HEK293 (cell line): ENCODE data around the gene TRPC6.

Experiments used
- CTCF ChIA-PET: fragments of 350-600 bp; formaldehyde crosslinking; extraction: SDS; loops from one replicate; lab custom pipeline; 2021; ENCODE audit warnings: antibody characterized with exemption; lab: Yijun Ruan, JAX
- POLR2A ChIA-PET: fragments of 300-600 bp; formaldehyde crosslinking; extraction: SDS; loops from one replicate; lab custom pipeline; 2020; ENCODE audit warnings: antibody characterized with exemption, inconsistent platforms; lab: Yijun Ruan, JAX
- H3K27ac ChIP-seq: fragments of 200-500 bp; sonication (Bioruptor generic); 2 replicates; pipeline ENCODE4 v1.5.1; 2014; ENCODE audit warnings: low read depth, low read length, control low read depth, inconsistent platforms; ENCODE audit errors: extremely low read depth
- H3K36me3 ChIP-seq, 2 experiments: fragments of 200-500 bp in 1 of 2; sonication (Bioruptor generic) in 1 of 2; 1 replicate in 1 of 2; 2 replicates in 1 of 2; pipeline ENCODE4 v1.5.1; 2014 to 2017; ENCODE audit warnings: inconsistent platforms in 2 of 2, low read length in 2 of 2; ENCODE audit not compliant: control insufficient read depth in 2 of 2, insufficient read depth in 1 of 2
- H3K4me1 ChIP-seq: fragments of 200-500 bp; sonication (Bioruptor generic); 2 replicates; pipeline ENCODE4 v1.5.1; 2014; ENCODE audit warnings: mild to moderate bottlenecking, low read length, inconsistent platforms; ENCODE audit not compliant: control insufficient read depth, insufficient read depth
- H3K4me3 ChIP-seq: 2 replicates; pipeline ENCODE4 v1.5.1; 2011; ENCODE audit warnings: low read depth, mild to moderate bottlenecking, control low read depth, low read length, moderate library complexity
- H3K9me3 ChIP-seq: fragments of 200-500 bp; sonication (Bioruptor generic); 2 replicates; pipeline ENCODE4 v1.5.1; 2014; ENCODE audit warnings: low read depth, low read length, inconsistent platforms; ENCODE audit not compliant: control insufficient read depth, insufficient read depth
- AEBP2 ChIP-seq: fragments of 450-650 bp; formaldehyde crosslinking; IDR thresholded peaks from 2 replicates; pipeline ENCODE4 v1.5.1; 2016; ENCODE audit warnings: missing biosample characterization, missing genetic modification characterization, borderline replicate concordance
- BCL6B ChIP-seq: fragments of 450-650 bp; formaldehyde crosslinking; IDR thresholded peaks from 2 replicates; pipeline ENCODE4 v1.5.1; 2017; ENCODE audit warnings: missing biosample characterization, missing genetic modification characterization
- EGR2 ChIP-seq: fragments of 450-650 bp; formaldehyde crosslinking; IDR thresholded peaks from 2 replicates; pipeline ENCODE4 v1.5.1; 2016; ENCODE audit warnings: low read depth, missing biosample characterization, missing genetic modification characterization
- HOXC10 ChIP-seq: sonication (generic); formaldehyde crosslinking; IDR thresholded peaks from 2 replicates; pipeline ENCODE4 v1.8.1; 2023; ENCODE audit warnings: mild to moderate bottlenecking, missing genetic modification reagents
- OSR2 ChIP-seq: fragments of 450-650 bp; formaldehyde crosslinking; IDR thresholded peaks from 2 replicates; pipeline ENCODE4 v1.5.1; 2016; ENCODE audit warnings: missing biosample characterization, missing genetic modification characterization
- PATZ1 ChIP-seq: fragments of 450-650 bp; formaldehyde crosslinking; IDR thresholded peaks from 2 replicates; pipeline ENCODE4 v1.5.1; 2016; ENCODE audit warnings: missing biosample characterization, missing genetic modification characterization
- SP2 ChIP-seq: fragments of 450-650 bp; formaldehyde crosslinking; IDR thresholded peaks from 2 replicates; pipeline ENCODE4 v1.5.1; 2016; ENCODE audit warnings: missing biosample characterization, missing genetic modification characterization
- YY2 ChIP-seq: fragments of 450-650 bp; formaldehyde crosslinking; IDR thresholded peaks from 2 replicates; pipeline ENCODE4 v1.5.1; 2016; ENCODE audit warnings: missing biosample characterization, missing genetic modification characterization
- ZBTB21 ChIP-seq: fragments of 450-650 bp; formaldehyde crosslinking; IDR thresholded peaks from 2 replicates; pipeline ENCODE4 v1.5.1; 2017; ENCODE audit warnings: missing biosample characterization, missing genetic modification characterization
- ZNF114 ChIP-seq: fragments of 450-650 bp; formaldehyde crosslinking; IDR thresholded peaks from 2 replicates; pipeline ENCODE4 v1.5.0; 2017; ENCODE audit warnings: missing biosample characterization, missing genetic modification characterization
- ZNF184 ChIP-seq: fragments of 450-650 bp; IDR thresholded peaks from 2 replicates; pipeline ENCODE4 v1.5.1; 2018; ENCODE audit warnings: missing biosample characterization, mild to moderate bottlenecking, missing genetic modification characterization
- ZNF19 ChIP-seq: fragments of 450-650 bp; formaldehyde crosslinking; IDR thresholded peaks from 2 replicates; pipeline ENCODE4; 2016; ENCODE audit warnings: missing biosample characterization, missing genetic modification characterization, low read depth
- ZNF2 ChIP-seq: fragments of 450-650 bp; formaldehyde crosslinking; IDR thresholded peaks from 2 replicates; pipeline ENCODE4 v1.5.1; 2016; ENCODE audit warnings: missing biosample characterization, missing genetic modification characterization
- ZNF248 ChIP-seq: fragments of 450-650 bp; formaldehyde crosslinking; IDR thresholded peaks from 2 replicates; pipeline ENCODE4 v1.5.1; 2017; ENCODE audit warnings: missing biosample characterization, missing genetic modification characterization
- ZNF416 ChIP-seq: fragments of 450-650 bp; formaldehyde crosslinking; IDR thresholded peaks from 2 replicates; pipeline ENCODE4 v1.5.1; 2016; ENCODE audit warnings: missing biosample characterization, missing genetic modification characterization
- ZNF514 ChIP-seq: fragments of 450-650 bp; formaldehyde crosslinking; IDR thresholded peaks from 2 replicates; pipeline ENCODE4 v1.5.1; 2016; ENCODE audit warnings: missing biosample characterization, missing genetic modification characterization
- ZNF621 ChIP-seq: fragments of 450-650 bp; formaldehyde crosslinking; IDR thresholded peaks from 2 replicates; pipeline ENCODE4 v1.5.1; 2017; ENCODE audit warnings: missing biosample characterization, missing genetic modification characterization
- ZNF623 ChIP-seq: fragments of 450-650 bp; formaldehyde crosslinking; IDR thresholded peaks from 2 replicates; pipeline ENCODE4 v1.5.1; 2016; ENCODE audit warnings: missing biosample characterization, missing genetic modification characterization
- ZNF654 ChIP-seq: fragments of 450-650 bp; formaldehyde crosslinking; IDR thresholded peaks from 2 replicates; pipeline ENCODE4 v1.5.1; 2016; ENCODE audit warnings: low read depth, missing biosample characterization, missing genetic modification characterization
- ZSCAN30 ChIP-seq: fragments of 450-650 bp; IDR thresholded peaks from 2 replicates; pipeline ENCODE4 v1.5.1; 2018; ENCODE audit warnings: missing biosample characterization, mild to moderate bottlenecking, missing genetic modification characterization, moderate library complexity
- ZSCAN4 ChIP-seq: fragments of 450-650 bp; formaldehyde crosslinking; IDR thresholded peaks from 2 replicates; pipeline ENCODE4 v1.5.1; 2017; ENCODE audit warnings: missing biosample characterization, missing genetic modification characterization
- ZSCAN5A ChIP-seq: fragments of 450-650 bp; formaldehyde crosslinking; IDR thresholded peaks from 2 replicates; pipeline ENCODE4 v1.5.1; 2016; ENCODE audit warnings: missing biosample characterization, missing genetic modification characterization

The TRPC6 gene

GRCh38 chr11:101612481-101612880, 28.7 kb upstream of the TRPC6 start:
- Histone ChIP-seq H3K4me1 (no peaks in the 10 kb centered on the region), H3K9me3 (no peaks in the 10 kb centered on the region), H3K36me3 (no peaks in the 10 kb centered on the region), H3K4me3 (no peak overlapping the region), H3K27ac (no peak overlapping the region)
- TF ChIP-seq ZNF621, result no peak
- TF ChIP-seq ZNF416 (tag by site-specific recombination), result no peak
- TF ChIP-seq OSR2 (tag by site-specific recombination), result no peak
- TF ChIP-seq ZSCAN4 (tag by site-specific recombination), result no peak
- TF ChIP-seq ZSCAN30 (tag by site-specific recombination), result no peak
- TF ChIP-seq SP2 (tag by site-specific recombination), result no peak
- no peak for TF ChIP-seq ZNF248 (tag by site-specific recombination)
- no peak for TF ChIP-seq ZBTB21 (tag by site-specific recombination)
- no peak for TF ChIP-seq EGR2 (tag by site-specific recombination)
- TF ChIP-seq AEBP2 (tag by site-specific recombination), result no peak
- TF ChIP-seq PATZ1 (tag by site-specific recombination), result no peak
- TF ChIP-seq ZNF514 (tag by site-specific recombination), result no peak
- no peak for TF ChIP-seq ZNF114 (tag by site-specific recombination)
- no peak for TF ChIP-seq ZNF184
- no peak for TF ChIP-seq ZNF623 (tag by site-specific recombination)
- no peak for TF ChIP-seq ZNF19 (tag by site-specific recombination)
- CTCF ChIA-PET, result no interaction called here
- POLR2A ChIA-PET, result no interaction called here

GRCh38 chr11:101600924-101601323, 17.1 kb upstream of the TRPC6 start:
- ChIA-PET CTCF (interaction anchor here (0.7 kb wide), 1 partner anchor 42 kb away, joined by 4 read pairs; no protein-coding TSS in a partner anchor), POLR2A (no interaction called here)
- Histone ChIP-seq H3K9me3 (no peaks in the 10 kb centered on the region), H3K4me3 (no peak overlapping the region), H3K4me1 (no peaks in the 10 kb centered on the region), H3K27ac (no peak overlapping the region), H3K36me3 (no peaks in the 10 kb centered on the region)
- no peak for TF ChIP-seq ZSCAN5A
- no peak for TF ChIP-seq YY2 (tag by site-specific recombination)
- no peak for TF ChIP-seq BCL6B (tag by site-specific recombination)
- TF ChIP-seq HOXC10 (CRISPR knock-in tag), result no peak
- TF ChIP-seq ZNF654 (tag by site-specific recombination), result no peak
- no peak for TF ChIP-seq ZNF2 (tag by site-specific recombination)
